Measurements from ENCODE around the gene PSMD14.

Gene PSMD14

DNA sequence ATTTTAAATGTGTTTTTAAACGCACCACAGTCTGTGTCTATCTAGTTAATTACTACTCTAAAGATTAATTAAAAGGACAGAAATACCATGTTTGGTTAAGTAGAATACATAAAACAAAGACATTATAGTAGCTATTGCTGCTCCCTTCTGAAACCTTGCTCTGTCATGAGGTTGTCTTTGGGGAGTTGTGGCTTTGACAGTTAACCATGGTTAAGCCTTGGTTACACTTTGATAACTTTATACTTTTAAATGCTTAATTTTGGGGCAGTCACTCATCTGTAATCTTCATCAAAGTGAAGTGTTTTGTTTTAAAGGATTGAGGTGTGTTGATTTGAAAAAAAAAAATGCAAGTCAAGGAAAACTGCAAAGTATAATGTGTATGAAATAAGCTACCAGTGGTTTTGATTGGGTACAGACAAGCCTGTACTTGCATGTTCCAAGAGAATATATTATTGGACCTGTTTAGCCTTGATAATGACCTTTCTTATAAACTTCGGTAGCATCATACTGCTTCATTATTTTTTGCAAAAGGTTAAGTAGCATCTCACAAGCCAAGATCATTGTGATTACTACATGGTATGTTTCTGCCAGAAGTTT lies 78.1 kb downstream of the PSMD14 start:
- H3K27me3 ChIP-seq (ENCODE audit: insufficient read depth, insufficient read length), result no peaks in the 10 kb centered on the region
- no peak overlapping the region for H3K9ac ChIP-seq (ENCODE audit: insufficient read length, low read depth)
- H3K4me3 ChIP-seq (ENCODE audit: insufficient read length, low read depth), result no peak overlapping the region
- TF ChIP-seq SUZ12 (IDR thresholded peaks at IDR 0.05; ENCODE audit: extremely low read depth, insufficient read depth, insufficient read length) (no peak), ZNF274 (IDR thresholded peaks at IDR 0.05; ENCODE audit: low read depth, low read length) (no peak), YY1 (IDR thresholded peaks at IDR 0.05; ENCODE audit: insufficient read depth, insufficient read length) (no peak)
- H3K9me3 ChIP-seq (ENCODE audit: insufficient read depth, low read length), result no peaks in the 10 kb centered on the region
- no peak for DNase-seq (ENCODE audit: low read depth, low spot score)
- H3K36me3 ChIP-seq (ENCODE audit: insufficient read depth, insufficient read length, low read length), result peaks cover 28% of the 10 kb centered on the region
- H3K4me1 ChIP-seq (ENCODE audit: insufficient read depth, insufficient read length), result no peaks in the 10 kb centered on the region

DNA sequence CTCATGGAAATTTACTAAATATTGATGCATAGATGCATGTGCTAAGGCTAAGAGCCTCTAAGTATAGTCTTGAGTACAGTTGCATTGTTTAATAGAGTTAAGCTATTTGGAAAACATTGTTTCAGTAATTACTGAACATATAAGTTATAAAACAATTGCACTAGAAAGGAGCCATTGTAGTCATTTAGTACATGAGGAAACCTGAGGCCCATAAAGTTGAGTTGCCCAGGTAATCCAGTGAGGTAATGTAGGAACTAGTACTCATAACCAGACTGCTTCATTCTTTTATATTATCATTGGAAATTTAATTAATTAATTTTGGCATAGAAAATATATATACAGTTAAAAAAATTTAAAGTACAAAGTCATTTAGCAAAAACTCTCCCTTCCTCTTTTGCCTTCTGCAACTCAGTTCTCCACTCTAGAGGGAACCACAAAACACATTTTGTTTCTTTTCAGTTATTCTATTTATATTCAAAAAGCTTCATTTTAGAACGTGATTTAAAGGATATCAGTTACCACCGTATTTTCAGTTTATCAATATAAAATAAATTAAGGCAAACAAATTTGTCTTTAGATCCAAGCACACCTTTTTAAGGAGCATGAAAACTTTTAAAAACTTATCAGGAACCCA lies 80.0 kb downstream of the PSMD14 start:
- Histone ChIP-seq H3K9me3 (ENCODE audit: insufficient read depth, low read length) (no peaks in the 10 kb centered on the region), H3K4me1 (ENCODE audit: insufficient read depth, insufficient read length) (no peaks in the 10 kb centered on the region), H3K9ac (ENCODE audit: insufficient read length, low read depth) (no peak overlapping the region), H3K4me3 (ENCODE audit: insufficient read length, low read depth) (no peak overlapping the region), H3K27me3 (ENCODE audit: insufficient read depth, insufficient read length) (no peaks in the 10 kb centered on the region), H3K36me3 (ENCODE audit: insufficient read depth, insufficient read length, low read length) (peaks cover 41% of the 10 kb centered on the region)
- no peak for DNase-seq (ENCODE audit: low read depth, low spot score)
- TF ChIP-seq ZNF274 (IDR thresholded peaks at IDR 0.05; ENCODE audit: low read depth, low read length) (no peak), YY1 (IDR thresholded peaks at IDR 0.05; ENCODE audit: insufficient read depth, insufficient read length) (no peak), SUZ12 (IDR thresholded peaks at IDR 0.05; ENCODE audit: extremely low read depth, insufficient read depth, insufficient read length) (no peak)

DNA sequence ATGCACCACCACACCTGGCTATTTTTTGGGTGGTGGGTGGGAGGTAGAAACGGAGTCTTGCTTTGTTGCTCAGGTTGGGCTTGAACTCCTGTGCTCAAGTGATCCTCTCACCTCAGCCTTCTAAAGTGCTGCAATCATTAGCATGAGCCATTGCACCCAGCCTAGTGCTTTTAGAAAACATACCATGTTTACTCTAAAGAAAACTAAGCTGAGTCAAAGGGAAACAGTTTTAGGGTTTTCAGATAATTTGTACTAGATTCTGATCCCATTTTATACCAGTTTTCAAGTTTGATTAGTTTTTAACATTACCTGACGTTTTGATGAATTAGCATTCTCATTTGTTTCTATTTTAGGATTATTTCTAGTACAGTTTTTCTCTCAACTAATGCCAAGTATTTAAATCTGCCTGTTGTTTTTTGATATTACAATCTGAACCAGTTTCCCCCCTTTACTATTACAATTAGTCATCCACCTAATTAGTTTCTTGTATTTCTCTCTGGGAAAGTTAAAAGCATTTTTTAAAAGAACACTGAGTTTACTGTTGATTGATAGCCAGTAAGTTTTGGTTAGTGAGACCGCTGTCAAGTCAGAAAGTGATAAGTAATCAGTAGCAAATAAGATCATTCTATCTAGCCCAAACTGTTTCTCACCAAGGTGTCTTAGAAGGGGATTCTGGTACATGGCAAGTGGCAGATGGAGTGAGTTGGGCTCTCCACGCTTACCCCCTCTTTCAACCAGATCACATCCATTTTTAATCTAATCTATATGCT lies 83.7 kb downstream of the PSMD14 start:
- DNase-seq (ENCODE audit: low read depth, low spot score), result no peak
- no peak for TF ChIP-seq SUZ12 (IDR thresholded peaks at IDR 0.05; ENCODE audit: extremely low read depth, insufficient read depth, insufficient read length)
- no peaks in the 10 kb centered on the region for H3K4me1 ChIP-seq (ENCODE audit: insufficient read depth, insufficient read length)
- H3K36me3 ChIP-seq (ENCODE audit: insufficient read depth, insufficient read length, low read length), result peaks cover 56% of the 10 kb centered on the region
- no peak overlapping the region for H3K4me3 ChIP-seq (ENCODE audit: insufficient read length, low read depth)
- no peaks in the 10 kb centered on the region for H3K27me3 ChIP-seq (ENCODE audit: insufficient read depth, insufficient read length)
- H3K9me3 ChIP-seq (ENCODE audit: insufficient read depth, low read length), result no peaks in the 10 kb centered on the region
- no peak overlapping the region for H3K9ac ChIP-seq (ENCODE audit: insufficient read length, low read depth)

DNA sequence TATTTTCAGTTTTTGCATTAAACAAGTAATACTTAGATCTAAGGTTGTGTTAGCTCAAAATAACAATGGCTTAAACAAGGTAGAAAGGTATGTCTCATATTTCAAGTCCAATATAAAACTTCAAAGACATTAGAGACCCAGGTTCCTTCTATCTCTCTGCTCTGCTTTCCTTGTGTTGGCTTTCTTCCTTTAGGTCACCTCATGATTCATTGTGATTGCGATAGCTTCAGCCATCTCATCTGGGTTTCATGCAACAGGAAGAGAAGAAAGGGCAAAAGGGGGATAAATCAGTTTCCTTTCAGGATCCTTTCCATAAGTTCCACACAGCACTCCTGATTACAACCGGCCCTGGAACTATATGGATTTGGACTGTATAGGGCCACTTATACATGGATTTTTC lies 91.9 kb downstream of the PSMD14 start:
- Histone ChIP-seq H3K9ac (ENCODE audit: insufficient read length, low read depth) (no peak overlapping the region), H3K4me1 (ENCODE audit: insufficient read depth, insufficient read length) (no peaks in the 10 kb centered on the region), H3K36me3 (ENCODE audit: insufficient read depth, insufficient read length, low read length) (peaks cover 76% of the 10 kb centered on the region), H3K27me3 (ENCODE audit: insufficient read depth, insufficient read length) (no peaks in the 10 kb centered on the region), H3K4me3 (ENCODE audit: insufficient read length, low read depth) (no peak overlapping the region), H3K9me3 (ENCODE audit: insufficient read depth, low read length) (no peaks in the 10 kb centered on the region)
- TF ChIP-seq ZNF274 (IDR thresholded peaks at IDR 0.05; ENCODE audit: low read depth, low read length), result no peak
- TF ChIP-seq YY1 (IDR thresholded peaks at IDR 0.05; ENCODE audit: insufficient read depth, insufficient read length), result no peak
- TF ChIP-seq SUZ12 (IDR thresholded peaks at IDR 0.05; ENCODE audit: extremely low read depth, insufficient read depth, insufficient read length), result no peak
- no peak for DNase-seq (ENCODE audit: low read depth, low spot score)

DNA sequence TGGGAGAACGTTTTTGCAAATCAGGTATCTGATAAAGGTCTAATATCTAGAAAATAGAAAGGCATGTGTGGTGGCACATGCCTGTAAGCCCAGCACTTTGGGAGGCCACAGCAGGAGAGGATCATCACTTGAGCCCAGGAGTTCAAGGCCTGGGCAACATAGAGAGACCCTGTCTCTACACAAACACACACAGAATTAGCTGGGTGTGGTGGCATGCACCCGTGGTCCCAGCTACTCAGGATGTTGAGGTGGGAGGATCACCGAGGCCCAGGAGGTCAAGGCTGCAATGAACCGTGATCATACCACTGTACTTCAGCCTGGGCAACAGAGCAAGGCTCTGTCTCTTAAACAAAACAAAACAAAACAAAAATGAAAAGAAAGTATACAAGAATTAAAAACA lies 94.1 kb downstream of the PSMD14 start:
- Histone ChIP-seq H3K9ac (ENCODE audit: insufficient read length, low read depth) (no peak overlapping the region), H3K9me3 (ENCODE audit: insufficient read depth, low read length) (no peaks in the 10 kb centered on the region), H3K27me3 (ENCODE audit: insufficient read depth, insufficient read length) (no peaks in the 10 kb centered on the region), H3K4me1 (ENCODE audit: insufficient read depth, insufficient read length) (no peaks in the 10 kb centered on the region), H3K36me3 (ENCODE audit: insufficient read depth, insufficient read length, low read length) (peaks cover 54% of the 10 kb centered on the region), H3K4me3 (ENCODE audit: insufficient read length, low read depth) (no peak overlapping the region)
- DNase-seq (ENCODE audit: low read depth, low spot score), result no peak
- no peak for TF ChIP-seq ZNF274 (IDR thresholded peaks at IDR 0.05; ENCODE audit: low read depth, low read length)
- TF ChIP-seq YY1 (IDR thresholded peaks at IDR 0.05; ENCODE audit: insufficient read depth, insufficient read length), result no peak
- no peak for TF ChIP-seq SUZ12 (IDR thresholded peaks at IDR 0.05; ENCODE audit: extremely low read depth, insufficient read depth, insufficient read length)

DNA sequence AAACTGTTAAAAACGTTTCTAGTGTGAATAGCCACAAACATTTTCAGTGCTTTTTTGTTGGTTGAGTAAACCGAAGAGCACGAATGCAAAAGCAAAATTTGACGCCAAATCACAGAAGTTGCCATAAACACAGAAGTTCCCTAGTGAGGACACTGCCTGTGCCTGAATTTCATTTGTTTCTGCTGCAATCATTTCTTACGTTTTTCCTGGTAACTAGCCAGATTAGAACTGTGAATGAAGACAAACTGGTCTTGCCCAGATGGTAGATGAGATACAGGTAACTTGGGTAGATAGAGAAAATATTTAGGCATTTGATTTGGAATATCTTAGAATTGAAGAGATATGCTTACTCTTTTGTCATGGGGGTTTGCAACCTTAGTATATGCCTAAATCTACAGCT lies 98.1 kb downstream of the PSMD14 start:
- Histone ChIP-seq H3K9ac (ENCODE audit: insufficient read length, low read depth) (no peak overlapping the region), H3K9me3 (ENCODE audit: insufficient read depth, low read length) (no peaks in the 10 kb centered on the region), H3K4me3 (ENCODE audit: insufficient read length, low read depth) (no peak overlapping the region), H3K36me3 (ENCODE audit: insufficient read depth, insufficient read length, low read length) (peaks cover 29% of the 10 kb centered on the region), H3K27me3 (ENCODE audit: insufficient read depth, insufficient read length) (no peaks in the 10 kb centered on the region), H3K4me1 (ENCODE audit: insufficient read depth, insufficient read length) (no peaks in the 10 kb centered on the region)
- TF ChIP-seq ZNF274 (IDR thresholded peaks at IDR 0.05; ENCODE audit: low read depth, low read length), result no peak
- TF ChIP-seq SUZ12 (IDR thresholded peaks at IDR 0.05; ENCODE audit: extremely low read depth, insufficient read depth, insufficient read length), result no peak
- no peak for TF ChIP-seq YY1 (IDR thresholded peaks at IDR 0.05; ENCODE audit: insufficient read depth, insufficient read length)
- no peak for DNase-seq (ENCODE audit: low read depth, low spot score)

DNA sequence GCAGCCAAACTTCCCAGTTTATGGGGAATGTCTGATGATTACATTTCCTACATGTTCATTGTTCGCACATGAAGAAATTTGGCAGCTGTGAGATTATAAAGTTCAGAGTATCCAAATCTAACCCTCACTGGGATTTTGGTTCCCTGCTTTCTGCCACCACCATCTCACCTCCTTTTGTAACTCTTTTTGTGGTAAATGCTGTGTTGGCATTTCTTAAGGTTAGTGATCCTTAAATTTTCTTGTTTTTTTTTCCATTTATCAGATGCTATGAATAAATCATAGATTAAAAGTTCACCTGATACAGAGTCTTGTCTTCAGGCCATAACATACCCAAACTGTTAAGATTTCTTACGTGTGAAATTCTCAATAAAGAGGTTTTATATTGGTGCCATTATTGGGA lies 99.4 kb downstream of the PSMD14 start:
- Histone ChIP-seq H3K9ac (ENCODE audit: insufficient read length, low read depth) (no peak overlapping the region), H3K27me3 (ENCODE audit: insufficient read depth, insufficient read length) (no peaks in the 10 kb centered on the region), H3K9me3 (ENCODE audit: insufficient read depth, low read length) (no peaks in the 10 kb centered on the region), H3K36me3 (ENCODE audit: insufficient read depth, insufficient read length, low read length) (peaks cover 21% of the 10 kb centered on the region), H3K4me1 (ENCODE audit: insufficient read depth, insufficient read length) (no peaks in the 10 kb centered on the region), H3K4me3 (ENCODE audit: insufficient read length, low read depth) (no peak overlapping the region)
- no peak for DNase-seq (ENCODE audit: low read depth, low spot score)
- TF ChIP-seq YY1 (IDR thresholded peaks at IDR 0.05; ENCODE audit: insufficient read depth, insufficient read length), result no peak
- TF ChIP-seq SUZ12 (IDR thresholded peaks at IDR 0.05; ENCODE audit: extremely low read depth, insufficient read depth, insufficient read length), result no peak
- TF ChIP-seq ZNF274 (IDR thresholded peaks at IDR 0.05; ENCODE audit: low read depth, low read length), result no peak

All from NT2/D1 (cell line).